ENCODE data around the gene SLC46A3.

GRCh38 chr13:28679628-28680027 lies 39.1 kb downstream of the SLC46A3 start:
- peak; percentile 49 for TF ChIP-seq CTCF (IDR thresholded peaks at IDR 0.05; ENCODE audit: poor library complexity, severe bottlenecking)
- no peak for TF ChIP-seq POLR2AphosphoS5 (IDR thresholded peaks at IDR 0.05)
- peak; percentile 41 for TF ChIP-seq SMC3 (conservative IDR thresholded peaks at IDR 0.05; ENCODE audit: poor library complexity)
- no peak for TF ChIP-seq EP300 (conservative IDR thresholded peaks at IDR 0.05; ENCODE audit: poor library complexity, severe bottlenecking)
- no peak for TF ChIP-seq EZH2 (IDR thresholded peaks at IDR 0.05; ENCODE audit: borderline replicate concordance, insufficient read depth, low read length, poor library complexity, severe bottlenecking)
